HT1080 (cell line): Measurements from ENCODE around the gene AHNAK. TPM values are rescaled to one million over a fixed set of nuclear protein-coding genes. Genes with fewer than 3 reads are reported as not detected.
"Not testable (repeated sequence)": the region's sequence is repeated elsewhere in the genome, so short reads cannot be mapped to it uniquely, and the experiment has no call there.

Experiments used
- DNase-seq: peaks from one replicate; pipeline ENCODE4 v3.0.0-alpha.2; 2015; ENCODE audit warnings: low read depth
- total RNA-seq: library from RNA; depleted of rRNA; stranded (reverse); fragments of >200 nt; shearing (Covaris generic); gene quantifications from 2 replicates; pipeline ENCODE4 v1.2.3, GENCODE V29; 2014

Gene AHNAK
- total RNA-seq, 1 experiment from 2014 or later = 193 TPM

GRCh38 chr11:62553839-62554361 lies 7.3 kb upstream of the AHNAK start:
- peak; percentile 95 for DNase-seq

GRCh38 chr11:62553080-62553838 lies 6.7 kb upstream of the AHNAK start:
- DNase-seq = peak; percentile 99

- DNase-seq = peak; percentile 74
Measured at GRCh38 chr11:62552485-62553079, 6.0 kb upstream of the AHNAK start.

- DNase-seq = not testable (repeated sequence)
Measured at GRCh38 chr11:62550478-62550877, 3.9 kb upstream of the AHNAK start.

GRCh38 chr11:62548545-62549335 lies 2.1 kb upstream of the AHNAK start:
- DNase-seq = no peak

GRCh38 chr11:62547691-62548281 lies 1.2 kb upstream of the AHNAK start:
- peak; percentile 64 for DNase-seq

GRCh38 chr11:62546929-62547625 lies 471 bp upstream of the AHNAK start:
- DNase-seq = peak; percentile 69

- peak; percentile 95 for DNase-seq
Measured at GRCh38 chr11:62545437-62546243, 966 bp downstream of the AHNAK start.

- DNase-seq = no peak
Measured at GRCh38 chr11:62544581-62545436, 1.8 kb downstream of the AHNAK start.

- DNase-seq = no peak
Measured at GRCh38 chr11:62543680-62544444, 2.7 kb downstream of the AHNAK start.

- peak; percentile 87 for DNase-seq
Measured at GRCh38 chr11:62542750-62543567, 3.6 kb downstream of the AHNAK start.

- DNase-seq = no peak
Measured at GRCh38 chr11:62542111-62542745, 4.4 kb downstream of the AHNAK start.

GRCh38 chr11:62540804-62541701 lies 5.6 kb downstream of the AHNAK start:
- no peak for DNase-seq

- DNase-seq = peak; percentile 89
Measured at GRCh38 chr11:62539238-62539925, 7.2 kb downstream of the AHNAK start.
